AG04450 (cell line): ENCODE results near the gene EPG5. TPM values are rescaled to one million over a fixed set of nuclear protein-coding genes. Genes with fewer than 3 reads are reported as not detected.

Experiments
- CTCF ChIA-PET: fragments of 300-600, 350-600 bp; formaldehyde crosslinking; extraction: SDS; loops from one replicate; lab custom pipeline; 2022; ENCODE audit warnings: antibody characterized with exemption, inconsistent platforms; lab: Charles Lee
- POLR2A ChIA-PET: fragments of 350-600 bp; formaldehyde crosslinking; extraction: SDS; loops from one replicate; lab custom pipeline; 2021; ENCODE audit warnings: antibody characterized with exemption, inconsistent platforms; lab: Yijun Ruan, JAX
- DNase-seq: peaks from one replicate; pipeline ENCODE4 v3.0.0-alpha.2; 2011; ENCODE audit warnings: low read depth, low spot score
- H3K27ac ChIP-seq: one replicate; pipeline ENCODE4 v1.5.1; 2012; ENCODE audit warnings: low read depth, low read length, control low read depth
- H3K27me3 ChIP-seq: one replicate; pipeline ENCODE4 v1.6.0; 2012; ENCODE audit warnings: low read length; ENCODE audit not compliant: control insufficient read depth, insufficient read depth
- H3K4me3 ChIP-seq: 2 replicates; pipeline ENCODE4 v1.5.1; 2011; ENCODE audit warnings: mild to moderate bottlenecking, low read depth, low read length, control low read depth
- H3K9me3 ChIP-seq: 2 replicates; pipeline ENCODE4 v1.5.1; 2012; ENCODE audit warnings: low read length; ENCODE audit not compliant: control insufficient read depth, insufficient read depth
- polyA plus RNA-seq: library from polyadenylated mRNA; depleted of rRNA; stranded (reverse); fragments of >200 nt; gene quantifications from 2 replicates; pipeline ENCODE4 v1.2.3, GENCODE V29; 2011
- TF ChIP-seq, protein P1 (sequence below): IDR thresholded peaks from 2 replicates; pipeline ENCODE4 v1.5.1; 2011; ENCODE audit warnings: low read depth, low read length, control low read depth, inconsistent platforms

The EPG5 gene
- polyA plus RNA-seq, 1 experiment, result 51.5 TPM

DNA sequence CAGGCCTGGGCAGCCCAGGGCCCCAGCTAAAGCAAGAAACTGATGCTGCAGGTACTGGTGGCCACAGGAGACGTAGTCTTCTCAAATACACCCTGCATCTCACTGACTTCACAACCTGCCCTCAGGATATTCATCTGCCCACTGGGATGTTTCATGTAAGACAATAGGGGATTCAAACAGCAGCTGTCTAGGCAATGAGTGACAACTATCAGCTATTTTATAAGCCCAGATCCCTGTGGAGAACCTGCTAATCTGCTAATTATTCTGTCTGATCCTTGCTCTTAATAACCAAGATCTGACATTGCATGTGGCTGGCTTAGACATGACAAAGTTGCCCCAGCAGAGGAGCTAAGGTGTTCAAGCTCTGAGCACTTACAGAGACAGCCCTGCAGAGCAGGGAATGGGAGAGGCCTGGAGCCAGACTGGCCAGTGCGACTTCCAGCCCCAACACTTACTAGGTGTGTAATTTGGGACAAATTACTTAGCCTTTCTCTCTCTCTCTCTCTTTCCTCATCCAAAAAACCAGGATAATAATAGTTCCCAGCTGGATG, 113.0 kb downstream of the EPG5 start:
- H3K4me3 ChIP-seq, result no peak overlapping the region
- ChIA-PET POLR2A (no interaction called here), CTCF (interaction anchor here (0.9 to 1.2 kb wide), 3 partner anchors 15 to 162 kb away, joined by 3 to 4 read pairs (median 3); no protein-coding TSS in a partner anchor)
- no peaks in the 10 kb centered on the region for H3K9me3 ChIP-seq
- no peak overlapping the region for H3K27ac ChIP-seq
- DNase-seq, result no peak
- TF ChIP-seq, protein P1, sequence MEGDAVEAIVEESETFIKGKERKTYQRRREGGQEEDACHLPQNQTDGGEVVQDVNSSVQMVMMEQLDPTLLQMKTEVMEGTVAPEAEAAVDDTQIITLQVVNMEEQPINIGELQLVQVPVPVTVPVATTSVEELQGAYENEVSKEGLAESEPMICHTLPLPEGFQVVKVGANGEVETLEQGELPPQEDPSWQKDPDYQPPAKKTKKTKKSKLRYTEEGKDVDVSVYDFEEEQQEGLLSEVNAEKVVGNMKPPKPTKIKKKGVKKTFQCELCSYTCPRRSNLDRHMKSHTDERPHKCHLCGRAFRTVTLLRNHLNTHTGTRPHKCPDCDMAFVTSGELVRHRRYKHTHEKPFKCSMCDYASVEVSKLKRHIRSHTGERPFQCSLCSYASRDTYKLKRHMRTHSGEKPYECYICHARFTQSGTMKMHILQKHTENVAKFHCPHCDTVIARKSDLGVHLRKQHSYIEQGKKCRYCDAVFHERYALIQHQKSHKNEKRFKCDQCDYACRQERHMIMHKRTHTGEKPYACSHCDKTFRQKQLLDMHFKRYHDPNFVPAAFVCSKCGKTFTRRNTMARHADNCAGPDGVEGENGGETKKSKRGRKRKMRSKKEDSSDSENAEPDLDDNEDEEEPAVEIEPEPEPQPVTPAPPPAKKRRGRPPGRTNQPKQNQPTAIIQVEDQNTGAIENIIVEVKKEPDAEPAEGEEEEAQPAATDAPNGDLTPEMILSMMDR, result no peak
- no peaks in the 10 kb centered on the region for H3K27me3 ChIP-seq

DNA sequence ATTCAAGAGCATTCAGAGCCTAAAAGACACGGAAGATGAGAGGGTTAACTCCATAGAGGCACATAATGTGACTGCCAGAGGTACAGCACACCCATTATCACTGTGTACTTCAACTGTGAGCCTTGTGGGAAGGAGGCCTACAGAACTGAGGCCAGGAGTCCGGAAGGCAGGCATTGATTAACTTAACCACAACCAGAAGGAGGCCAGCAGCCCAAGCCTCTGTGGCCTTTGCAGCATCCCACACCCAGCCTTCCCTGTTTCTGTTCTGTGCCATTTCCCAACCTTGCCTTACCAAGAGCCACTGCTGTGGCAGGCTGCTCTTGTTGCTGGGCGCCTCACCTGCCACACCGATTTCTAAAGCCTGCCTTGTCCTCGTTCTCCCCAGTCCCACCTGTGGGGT, 114.5 kb downstream of the EPG5 start:
- H3K27ac ChIP-seq, result peak overlapping the region; percentile 31
- ChIA-PET POLR2A (no interaction called here), CTCF (interaction anchor here (1.0 to 1.6 kb wide), 2 partner anchors 29 to 162 kb away, joined by 4 read pairs; no protein-coding TSS in a partner anchor)
- no peak for DNase-seq
- no peaks in the 10 kb centered on the region for H3K9me3 ChIP-seq
- H3K27me3 ChIP-seq, result no peaks in the 10 kb centered on the region
- TF ChIP-seq, protein P1, result no peak
- H3K4me3 ChIP-seq, result no peak overlapping the region

DNA sequence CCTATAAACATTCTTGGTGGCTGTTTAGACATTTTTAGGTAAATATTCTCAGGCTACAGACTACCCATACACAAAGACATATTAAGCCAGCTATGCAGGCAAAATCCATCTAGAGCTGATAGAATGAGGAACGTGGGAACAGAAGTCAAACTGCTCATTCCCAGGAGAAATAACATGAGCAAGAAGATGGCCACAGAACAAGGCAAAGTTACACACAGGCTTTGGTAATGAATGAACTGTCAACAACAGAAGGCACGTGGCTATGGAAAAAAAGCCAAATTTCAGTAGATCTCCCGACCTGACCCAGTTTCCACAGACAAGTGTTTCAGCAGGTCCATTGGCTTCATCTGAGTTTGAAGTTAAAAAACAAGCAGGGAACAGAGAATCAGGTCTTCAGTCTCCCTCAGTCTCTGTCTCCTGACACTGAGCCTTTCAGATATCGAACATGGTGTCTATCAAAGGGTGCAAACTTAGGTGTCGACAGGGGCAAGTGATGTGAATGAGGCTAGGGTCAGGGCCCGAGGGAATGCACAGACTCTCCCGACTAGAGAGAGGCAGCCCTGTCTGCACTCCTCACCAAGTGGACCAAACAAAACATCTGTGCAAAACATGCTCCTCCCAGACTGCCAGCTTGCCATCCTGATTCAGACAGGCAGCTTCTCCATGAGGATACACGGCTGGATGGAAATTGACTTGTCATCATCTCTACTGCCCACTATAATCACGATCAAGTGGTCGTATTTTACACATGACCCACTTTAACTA, 115.8 kb downstream of the EPG5 start:
- ChIA-PET CTCF (interaction anchor here (0.8 to 4.0 kb wide), 8 partner anchors 12 to 222 kb away, joined by 3 to 18 read pairs (median 4); no protein-coding TSS in a partner anchor), POLR2A (no interaction called here)
- DNase-seq, result no peak

DNA sequence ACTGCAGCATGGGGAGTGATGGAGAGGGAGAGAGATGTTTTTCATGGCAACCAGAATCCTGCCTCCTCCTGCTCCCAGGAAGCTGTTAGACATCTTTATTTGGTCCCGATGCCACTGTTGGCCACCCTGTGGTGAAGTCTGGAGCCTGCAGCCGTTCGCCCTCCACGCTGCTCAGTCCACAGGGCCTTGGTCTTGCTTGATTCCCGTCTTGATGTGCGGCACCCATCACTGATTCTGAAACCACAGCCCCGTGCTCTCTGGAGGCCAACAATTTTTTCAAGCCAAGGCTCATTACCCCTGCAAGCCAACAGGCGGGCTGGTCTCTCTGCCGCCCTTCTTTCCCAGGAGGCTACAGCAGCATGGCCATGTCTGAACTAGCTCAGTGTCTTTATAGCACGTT, 117.1 kb downstream of the EPG5 start:
- no peaks in the 10 kb centered on the region for H3K27me3 ChIP-seq
- no peak for DNase-seq
- ChIA-PET CTCF (interaction anchor here (0.6 to 4.0 kb wide), 7 partner anchors 10 to 186 kb away, joined by 3 to 18 read pairs (median 4); no protein-coding TSS in a partner anchor), POLR2A (no interaction called here)
- peaks cover 3% of the 10 kb centered on the region; the same call in 1 of the 2 replicates for H3K9me3 ChIP-seq
- H3K4me3 ChIP-seq, result no peak overlapping the region
- TF ChIP-seq, protein P1, result peak; percentile 41; the same call in 1 of the 2 replicates
- H3K27ac ChIP-seq, result no peak overlapping the region

More for the DNA sequence above, 115.8 kb downstream of the EPG5 start:
- Histone ChIP-seq H3K27me3 (no peaks in the 10 kb centered on the region), H3K4me3 (no peak overlapping the region), H3K27ac (no peak overlapping the region), H3K9me3 (no peaks in the 10 kb centered on the region)
- TF ChIP-seq, protein P1, result no peak
